Urothelium cell line (cell line): ENCODE results near the gene LRRC40.

Experiments used
- DNase-seq: peaks from one replicate; pipeline ENCODE4 v3.0.0; 2011; ENCODE audit warnings: low spot score, mixed read lengths
- FAIRE-seq: peaks from 2 replicates; lab custom pipeline; 2011; peaks lifted over from hg19 to GRCh38; lab: Jason Lieb, UNC

LRRC40 gene

DNA sequence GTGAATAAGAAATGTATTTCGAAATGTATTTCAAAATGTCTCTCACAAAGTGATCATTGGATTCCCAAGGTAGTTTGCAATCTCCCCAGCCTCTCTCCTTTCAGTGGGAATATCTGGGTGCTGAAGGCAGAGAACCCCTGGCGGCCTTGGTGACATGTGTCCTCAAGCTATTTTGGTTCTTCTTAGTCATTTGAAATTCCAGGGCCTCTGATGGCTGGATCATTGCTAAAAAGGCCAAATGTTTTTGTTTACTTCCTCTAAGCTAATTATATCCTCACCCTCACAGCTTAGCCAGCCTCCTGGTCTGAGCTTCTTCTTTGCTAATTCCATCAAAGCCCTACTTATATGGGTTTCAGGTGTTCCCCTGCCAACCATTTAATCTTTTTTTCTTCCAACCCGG lies 71.2 kb downstream of the LRRC40 start:
- DNase-seq (peak; percentile 4), FAIRE-seq (no peak)

DNA sequence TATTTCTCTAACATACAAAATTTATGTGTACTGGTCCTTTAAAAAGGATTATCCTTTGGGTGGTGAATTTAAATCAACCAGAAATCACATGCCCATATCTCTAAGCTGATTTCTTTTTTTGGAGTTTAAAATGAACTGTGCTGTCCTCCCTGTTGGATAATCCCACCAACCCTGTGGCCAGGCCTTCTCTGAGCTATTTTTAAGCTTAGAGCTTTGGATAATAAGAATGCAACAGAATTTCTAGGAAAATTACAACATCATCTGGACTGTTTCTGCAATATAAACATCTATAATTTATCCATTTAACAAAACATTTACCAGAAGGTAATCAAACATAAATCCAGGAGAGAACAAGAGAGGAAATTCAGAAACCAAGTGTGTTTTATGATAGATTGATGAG lies 88.3 kb downstream of the LRRC40 start:
- FAIRE-seq (no peak), DNase-seq (no peak)

DNA sequence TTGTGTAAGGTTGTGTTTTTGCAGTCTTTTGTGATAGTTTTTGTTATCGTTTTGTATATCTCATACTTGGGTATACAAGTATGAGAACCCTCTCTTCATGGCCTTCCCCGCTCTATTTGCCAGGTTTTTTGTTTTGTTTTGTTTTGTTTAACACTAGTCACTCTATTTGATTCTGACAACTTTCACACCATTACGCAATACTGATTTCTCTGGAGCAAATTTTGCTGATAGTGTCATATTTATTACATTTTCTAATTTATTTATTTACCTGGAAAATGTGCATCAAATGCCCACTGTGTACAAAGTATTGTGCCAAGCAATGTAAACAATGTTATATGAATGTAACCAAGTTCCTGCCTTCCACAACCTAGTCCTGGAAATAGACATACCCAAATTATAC lies 90.1 kb downstream of the LRRC40 start:
- no peak for FAIRE-seq
- DNase-seq: no peak

DNA sequence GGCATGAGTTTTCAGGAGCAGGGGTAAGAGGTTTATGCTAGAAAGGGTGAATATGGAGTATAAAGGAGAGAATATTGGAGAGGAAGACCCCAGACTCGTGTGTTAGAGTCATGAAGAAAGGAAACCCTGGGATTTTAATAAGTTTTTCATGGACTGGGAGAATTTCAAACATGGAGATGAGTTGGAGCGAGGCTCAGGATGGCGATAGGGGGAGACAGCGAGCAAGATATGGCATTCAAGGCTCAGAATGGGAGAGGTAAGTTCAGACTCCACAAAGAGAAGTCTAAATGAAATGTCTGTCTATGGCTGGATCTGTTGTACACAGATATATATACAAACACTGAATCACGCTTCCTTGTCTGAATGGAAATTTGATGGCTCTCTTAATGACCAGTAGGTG lies 92.5 kb downstream of the LRRC40 start:
- no peak for FAIRE-seq
- no peak for DNase-seq

DNA sequence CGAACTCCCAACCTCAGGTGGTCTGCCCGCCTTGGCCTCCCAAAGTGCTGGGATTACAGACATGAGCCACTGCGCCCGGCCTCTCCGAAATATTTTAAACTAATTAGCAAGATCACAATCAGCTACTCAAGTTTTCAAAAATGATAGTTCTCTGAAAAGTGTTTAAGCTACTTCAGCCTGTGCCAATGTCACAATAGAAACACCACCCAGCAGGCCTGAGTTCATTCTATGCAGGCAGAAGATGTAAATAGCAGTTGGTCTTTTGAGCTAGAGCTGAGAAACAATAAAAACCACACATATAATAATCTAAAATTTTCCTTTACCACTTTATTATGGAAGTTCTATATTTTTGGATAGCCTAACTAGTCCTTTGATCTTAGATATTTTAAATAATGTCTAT lies 96.1 kb downstream of the LRRC40 start:
- FAIRE-seq (no peak), DNase-seq (no peak)

DNA sequence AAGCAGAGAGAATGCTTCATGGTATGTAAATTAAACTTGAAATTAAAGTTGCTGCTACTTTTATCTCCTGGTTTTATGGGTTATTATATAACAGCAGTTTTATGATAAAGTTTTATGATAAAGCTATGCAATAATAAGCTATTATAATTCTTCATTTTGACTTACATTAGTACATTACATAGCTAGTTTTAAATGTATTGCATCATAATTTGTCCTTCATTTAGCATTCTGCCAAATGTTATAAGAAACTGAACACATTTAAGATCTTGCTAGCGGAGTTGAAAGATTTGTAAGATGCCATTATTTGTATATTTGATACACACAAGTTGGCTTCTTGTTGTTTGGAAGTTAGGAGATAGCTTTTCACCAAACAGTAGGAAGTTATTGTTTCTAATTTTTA lies 101.6 kb downstream of the LRRC40 start:
- DNase-seq (no peak), FAIRE-seq (no peak)

DNA sequence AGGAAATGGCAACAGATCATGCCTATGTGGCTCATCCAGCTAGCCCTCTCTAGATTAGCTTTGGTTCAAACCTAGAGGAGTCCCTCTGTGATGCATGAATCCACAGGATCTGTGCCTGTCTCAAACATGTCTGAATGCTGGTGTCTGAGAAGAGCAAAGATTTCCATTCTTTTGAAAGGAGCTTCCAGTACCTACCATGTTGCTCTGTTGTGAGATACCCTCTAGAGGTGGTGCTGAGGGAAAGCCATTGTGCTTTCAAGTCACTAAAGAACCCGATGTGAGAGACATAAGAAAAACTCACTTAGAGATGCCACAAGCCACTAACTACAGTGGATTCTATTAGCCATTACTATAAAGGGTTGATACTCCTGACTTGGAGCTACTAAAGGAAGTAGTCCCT lies 103.6 kb downstream of the LRRC40 start:
- no peak for DNase-seq
- no peak for FAIRE-seq

DNA sequence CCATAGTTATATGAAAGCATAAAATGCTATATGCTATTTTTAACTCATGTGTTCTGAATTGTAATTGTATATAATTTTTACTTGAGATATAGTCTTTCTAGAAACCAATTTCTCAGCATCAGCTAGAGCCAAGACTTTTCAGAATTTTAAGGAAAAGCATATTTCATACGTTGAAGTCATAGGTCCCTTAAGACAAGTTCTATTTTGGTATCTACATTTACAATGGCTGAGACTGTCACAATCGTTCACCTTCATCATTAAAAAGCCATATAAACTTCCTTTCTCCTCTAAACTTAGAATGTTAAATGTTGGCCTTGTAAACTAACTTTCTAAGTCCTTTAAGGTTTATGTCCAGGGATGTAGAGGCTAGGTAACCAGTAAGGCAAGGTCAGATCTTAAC lies 104.1 kb downstream of the LRRC40 start:
- FAIRE-seq (no peak), DNase-seq (no peak)
